Heart left ventricle (tissue), 16 donors: ENCODE results near the gene ANKRD44. TPM values are rescaled to one million over a fixed set of nuclear protein-coding genes. Genes with fewer than 3 reads are reported as not detected.

Experiments
- ATAC-seq, 4 donors: fragments of 200-7000 bp; cut with Tn5 transposase; one replicate each; pipeline ENCODE4 v1.9.1; 2020 to 2022; ENCODE audit warnings: moderate library complexity in 4 of 4, mild to moderate bottlenecking in 3 of 4, moderate number of reproducible peaks in 1 of 4
- DNase-seq, 5 donors: peaks; one replicate each; pipeline ENCODE4 v3.0.0-alpha.2; 2020
- H3K27ac ChIP-seq, 12 donors: fragments of 200-600 bp; sonication (generic) in 4 of 12; one replicate each; pipeline versions ENCODE4 v1.5.0 to v1.8.0; 2016 to 2022; ENCODE audit warnings: mild to moderate bottlenecking in 2 of 12
- H3K27me3 ChIP-seq, 9 donors: fragments of 200-600 bp; sonication (generic) in 2 of 9; one replicate each; pipeline versions ENCODE4 v1.5.1 to v1.8.0; 2016 to 2022; ENCODE audit warnings: mild to moderate bottlenecking in 3 of 9
- H3K36me3 ChIP-seq, 9 donors: fragments of 200-600 bp; sonication (generic) in 2 of 9; one replicate each; pipeline versions ENCODE4 v1.5.0 to v1.8.0; 2018 to 2022; ENCODE audit warnings: mild to moderate bottlenecking in 2 of 9
- H3K4me1 ChIP-seq, 12 donors: fragments of 200-600 bp; sonication (generic) in 4 of 12; one replicate each; pipeline versions ENCODE4 v1.5.0 to v1.8.0; 2016 to 2022; ENCODE audit warnings: mild to moderate bottlenecking in 3 of 12
- H3K4me3 ChIP-seq, 12 donors: fragments of 200-600 bp; sonication (generic) in 4 of 12; one replicate each; pipeline versions ENCODE4 v1.5.0 to v1.8.0; 2017 to 2022; ENCODE audit warnings: mild to moderate bottlenecking in 9 of 12, moderate library complexity in 4 of 12
- H3K9me3 ChIP-seq, 12 donors: fragments of 200-600 bp; sonication (generic) in 4 of 12; one replicate each; pipeline versions ENCODE4 v1.5.0 to v1.8.0; 2016 to 2022; ENCODE audit warnings: mild to moderate bottlenecking in 1 of 12
- CTCF ChIP-seq, 12 donors: fragments of 200-600 bp; sonication (generic) in 4 of 12; IDR thresholded peaks; one replicate each; pipeline versions ENCODE4 v1.5.0 to v1.8.0; 2018 to 2022; ENCODE audit warnings: antibody characterized with exemption in 12 of 12, mild to moderate bottlenecking in 5 of 12
- POLR2A ChIP-seq, 2 donors: fragments of 450-650 bp; IDR thresholded peaks; one replicate each; pipeline ENCODE4 v1.6.1; 2017; ENCODE audit warnings: antibody characterized with exemption in 2 of 2, mild to moderate bottlenecking in 2 of 2, moderate library complexity in 2 of 2
- WGBS, 4 donors: extraction: QIAGEN DNeasy Blood & Tissue Kit in 2 of 4; methylation state at CpG; one replicate each; pipeline versions ENCODE4 v1.1.5 to v1.1.7; 2013 to 2018; 5-methylcytosine and 5-hydroxymethylcytosine counted together
- intact Hi-C, 10 donors: fragments of 100-400 bp; cut with DNase I; formaldehyde crosslinking; loops; one replicate each; pipeline versions ENCODE4 v1.11.1 to v1.14.2; 2022
- polyA plus RNA-seq, 2 donors: library from polyadenylated mRNA; stranded (reverse); fragments of 200-250 nt; gene quantifications; one replicate each; pipeline ENCODE4 v1.2.3, GENCODE V29; 2013
- total RNA-seq, 9 donors: library from RNA; depleted of rRNA in 2 of 9; stranded (reverse); fragments of >200 nt in 2 of 9; fragmentation: NEBNext Ultra II Directional in 3 of 9; extraction: Animal tissue kit (Norgen Biotek cat#: 25700) in 3 of 9; gene quantifications; one replicate each; pipeline versions ENCODE4 v1.1.0 to v1.2.4, GENCODE V29; 2016 to 2023
- donor health status: ischemic (EF 13 %, LVEDD 7.1; RV severe dilation, severe dysfunction).
- donor health status: healthy with polysubstance abuse.
- donor health status: DM: no; HTN: yes; CAD: no.
- donor health status: DM: no; HTN: no; CAD: no.
- donor health status: ischemic (EF 25% LVEDD 6.9; RV normal size, moderate dysfunction).
- donor health status: ischemic (EF 25% LVEDD 5.7; RV mildly dilated, moderate dysfunction).
- donor health status: healthy.
- donor health status: DM: yes; HTN: yes; CAD: no.
- donor health status: ischemic (EF 35%, LVEDD 5.7; RV mildly dilated, moderate dysfunction).
- donor health status: nonischemic (EF 11% LVEDD 7.7; RV severe dilation, severe dysfunction).
- donor health status: DM: yes; HTN: yes; CAD: no.
- donor health status: PGD.
- donor health status: ischemic (EF 29% LVEDD 5.4; RV normal size, mild dysfunction).
- donor health status: nonischemic (EF 23%, LVEDD 6.1; RV moderate dilation, normal function).

The ANKRD44 gene
- total and polyA plus RNA-seq, 11 donors = 2.4 to 30.6 (median 8.4) TPM

- Histone ChIP-seq H3K9me3 (no peaks in the 10 kb centered on the region), H3K4me1 (peaks cover 0 to 42% (median 15%) of the 10 kb centered on the region in 12 donors), H3K4me3 (peak overlapping the region in 8 of 12 donors; percentile 3 to 34 (median 19)), H3K27me3 (no peaks in the 10 kb centered on the region), H3K27ac (peak overlapping the region in 11 of 12 donors; percentile 51 to 84 (median 64)), H3K36me3 (peaks cover 0 to 22% (median 0%) of the 10 kb centered on the region in 9 donors)
- WGBS, 4 donors = 7 to 12% (median 8%) methylated on average over 6 of the region's 6 CpGs
- ATAC-seq (peak; percentile 83 to 98 (median 96)), DNase-seq (peak in 2 of 5 donors; percentile 13 to 37)
- TF ChIP-seq CTCF (IDR thresholded peaks at IDR 0.05) = no peak
- no peak for TF ChIP-seq POLR2A (IDR thresholded peaks at IDR 0.05)
- intact Hi-C loops = loop anchor here in 2 of 10 donors (5.0 to 10.0 kb wide), 2 partner anchors 61 to 63 kb away; partner anchors contain the start of gene PGAP1 (in 2 of the 2)
These were observed 322.8 kb downstream of the ANKRD44 start for GRCh38 chr2:196987649-196988364.

- Histone ChIP-seq H3K27ac (peak overlapping the region in 9 of 12 donors; percentile 51 to 84 (median 64)), H3K4me1 (peaks cover 0 to 42% (median 15%) of the 10 kb centered on the region in 12 donors), H3K4me3 (peak overlapping the region in 3 of 12 donors; percentile 13 to 25 (median 24)), H3K27me3 (no peaks in the 10 kb centered on the region), H3K9me3 (no peaks in the 10 kb centered on the region), H3K36me3 (peaks cover 0 to 16% (median 0%) of the 10 kb centered on the region in 9 donors)
- TF ChIP-seq CTCF (IDR thresholded peaks at IDR 0.05) (no peak), POLR2A (IDR thresholded peaks at IDR 0.05) (no peak)
- WGBS, 4 donors = 51 to 64% (median 58%) methylated on average over 1 of the region's 1 CpG
- DNase-seq = no peak
- intact Hi-C loops = loop anchor here in 2 of 10 donors (5.0 to 10.0 kb wide), 2 partner anchors 60 to 62 kb away; partner anchors contain the start of gene PGAP1 (in 2 of the 2)
- ATAC-seq = no peak
These were observed 323.3 kb downstream of the ANKRD44 start for GRCh38 chr2:196987298-196987648.

DNA sequence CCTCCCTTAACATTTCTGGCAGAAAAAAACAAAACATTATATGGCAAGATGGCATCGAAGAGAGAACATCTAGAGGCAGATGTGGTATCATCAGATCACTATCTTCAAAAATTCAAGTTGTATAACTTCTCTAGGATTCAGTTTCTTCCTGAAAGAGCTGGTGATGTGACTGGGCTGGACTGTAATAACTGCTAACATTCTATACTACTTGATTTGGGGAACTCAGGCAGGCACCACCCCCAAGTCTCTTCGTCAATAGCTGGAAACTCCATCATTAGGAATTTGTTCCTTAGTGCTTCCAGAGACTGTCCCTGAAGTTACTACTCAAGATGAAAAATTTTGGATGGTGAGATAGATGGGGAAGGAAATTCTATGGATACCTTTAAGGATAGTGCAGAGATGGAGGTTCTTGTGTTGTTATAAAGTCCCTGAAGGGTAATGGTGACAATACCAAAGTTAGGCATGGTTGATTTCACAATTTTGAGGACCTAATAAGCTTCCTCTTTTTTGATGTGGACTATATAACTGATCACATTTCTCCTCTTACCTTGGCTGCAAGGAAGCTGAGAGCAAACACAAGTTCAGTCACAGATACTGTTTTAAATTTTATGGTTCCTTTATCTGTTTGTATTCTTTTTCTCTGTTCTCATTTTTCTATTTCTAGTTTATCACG is 324.9 kb downstream of the ANKRD44 start:
- Histone ChIP-seq H3K27me3 (no peaks in the 10 kb centered on the region), H3K27ac (peak overlapping the region in 1 of 12 donors; percentile 9), H3K36me3 (peaks cover 0 to 1% (median 0%) of the 10 kb centered on the region in 9 donors), H3K4me3 (no peak overlapping the region), H3K9me3 (no peaks in the 10 kb centered on the region), H3K4me1 (peaks cover 0 to 42% (median 15%) of the 10 kb centered on the region in 12 donors)
- no peak for TF ChIP-seq POLR2A (IDR thresholded peaks at IDR 0.05)
- TF ChIP-seq CTCF (IDR thresholded peaks at IDR 0.05) = no peak
- 80 to 97% (median 92%) methylated on average over 3 of the region's 3 CpGs for WGBS, 4 donors
- DNase-seq (no peak), ATAC-seq (no peak)
- intact Hi-C loops = loop anchor here in 2 of 10 donors (5.0 to 10.0 kb wide), 2 partner anchors 58 to 61 kb away; partner anchors contain the start of gene PGAP1 (in 2 of the 2)

DNA sequence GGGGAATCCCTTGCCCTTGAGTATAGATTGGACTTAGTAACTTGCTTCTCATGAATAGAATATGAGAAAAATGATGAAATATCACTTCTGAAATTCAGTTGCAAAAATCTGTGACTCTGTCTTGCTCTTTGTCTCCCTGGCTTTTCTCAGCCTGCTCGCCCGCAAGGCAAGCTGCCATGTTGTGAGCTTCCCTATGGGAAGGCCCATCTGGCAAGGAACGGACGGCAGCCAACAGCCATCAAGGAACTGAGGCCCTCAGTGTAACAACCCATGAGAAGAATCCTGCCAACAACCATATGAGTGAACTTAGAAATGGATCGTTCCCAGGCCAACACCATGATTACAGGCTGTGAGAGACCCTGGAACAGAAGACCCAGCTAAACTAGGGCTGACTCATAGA is 325.7 kb downstream of the ANKRD44 start:
- no peaks in the 10 kb centered on the region for H3K27me3 ChIP-seq
- no peak overlapping the region for H3K4me3 ChIP-seq
- DNase-seq (no peak), ATAC-seq (no peak)
- intact Hi-C loops = loop anchor here in 2 of 10 donors (5.0 to 10.0 kb wide), 2 partner anchors 58 to 60 kb away; partner anchors contain the start of gene PGAP1 (in 2 of the 2)
- no peak overlapping the region for H3K27ac ChIP-seq
- no peak for TF ChIP-seq CTCF (IDR thresholded peaks at IDR 0.05)
- TF ChIP-seq POLR2A (IDR thresholded peaks at IDR 0.05) = no peak
- peaks cover 0 to 35% (median 15%) of the 10 kb centered on the region in 12 donors for H3K4me1 ChIP-seq
- no peaks in the 10 kb centered on the region for H3K9me3 ChIP-seq
- no peaks in the 10 kb centered on the region for H3K36me3 ChIP-seq
- WGBS, 4 donors = 97 to 99% (median 98%) methylated on average over 5 of the region's 5 CpGs
